ENCODE data around the gene ADA.
"Not testable (repeated sequence)": the region's sequence is repeated elsewhere in the genome, so short reads cannot be mapped to it uniquely, and the experiment has no call there.

ADA gene

GRCh38 chr20:44601236-44601671 lies 50.2 kb downstream of the ADA start:
- FAIRE-seq (no peak), DNase-seq (ENCODE audit: low spot score) (no peak)

DNA sequence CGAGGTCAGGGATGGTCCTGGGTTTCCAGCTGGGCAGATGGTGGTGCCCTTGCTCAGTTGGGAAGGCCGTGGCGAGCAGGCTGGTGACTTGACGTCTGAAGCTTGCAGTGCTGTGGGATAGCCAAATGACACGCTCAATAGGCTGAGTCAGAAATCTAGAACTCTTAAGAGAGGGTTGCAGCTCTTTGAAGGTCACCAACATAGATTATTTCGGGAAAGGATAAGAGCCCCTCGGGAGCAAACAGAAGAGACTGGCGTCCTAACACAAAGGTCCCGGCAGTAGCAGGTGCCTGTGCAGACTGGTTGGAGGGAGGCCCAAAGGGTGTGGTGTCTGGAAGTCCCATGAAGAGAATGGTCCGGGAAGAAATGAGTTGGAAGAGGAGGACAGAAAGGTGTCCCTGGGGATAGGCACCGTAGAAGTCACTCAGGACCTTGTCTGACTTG lies 50.7 kb downstream of the ADA start:
- DNase-seq (ENCODE audit: low spot score): no peak
- no peak for FAIRE-seq

- DNase-seq (ENCODE audit: low spot score) (no peak), FAIRE-seq (no peak)
Measured at GRCh38 chr20:44600301-44600700, 51.2 kb downstream of the ADA start.

- DNase-seq (ENCODE audit: low spot score): no peak
- no peak for FAIRE-seq
Measured at GRCh38 chr20:44599715-44600114, 51.8 kb downstream of the ADA start.

- no peak for FAIRE-seq
- peak; percentile 43 for DNase-seq (ENCODE audit: low spot score)
Measured at GRCh38 chr20:44598423-44599305, 52.8 kb downstream of the ADA start.

DNA sequence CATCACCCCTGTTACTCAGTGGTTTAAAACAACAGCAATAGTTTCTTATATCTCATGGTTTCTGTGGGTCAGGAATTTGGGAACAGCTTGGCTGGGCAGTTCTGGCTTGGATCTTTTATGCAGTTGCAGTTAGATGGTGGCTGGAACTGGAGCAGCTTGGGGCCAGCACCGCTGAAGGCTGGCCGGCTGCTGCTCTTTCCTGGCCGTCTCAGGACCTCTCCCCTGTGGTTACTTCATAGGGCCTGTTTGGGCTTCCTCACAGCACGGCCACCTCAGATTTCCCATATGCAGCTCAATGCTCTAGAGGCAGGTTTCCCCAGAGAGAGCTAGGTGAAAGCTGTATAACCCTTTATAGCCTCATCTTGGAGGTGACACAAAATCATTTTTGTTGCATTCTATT lies 53.6 kb downstream of the ADA start:
- FAIRE-seq: no peak

DNA sequence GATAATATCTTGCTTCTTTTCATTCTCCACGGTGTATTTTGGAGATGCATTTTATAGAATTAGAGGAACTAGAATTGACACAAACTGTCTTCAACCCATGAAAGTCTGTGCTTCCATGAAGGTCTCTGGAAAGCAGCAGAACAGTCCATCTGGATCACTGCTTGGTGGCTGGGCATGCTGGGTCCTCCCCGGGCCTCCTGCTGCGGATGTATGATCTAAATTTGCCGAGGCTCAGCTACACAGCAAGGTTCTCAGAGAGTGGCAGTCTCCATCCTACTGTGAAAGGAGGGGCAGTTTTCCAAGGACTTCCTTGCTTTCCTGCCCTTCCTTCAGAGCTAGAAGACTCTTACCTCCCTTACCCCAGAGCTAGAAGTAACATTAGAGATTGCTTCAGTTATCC lies 54.0 kb downstream of the ADA start:
- FAIRE-seq (no peak), DNase-seq (ENCODE audit: low spot score) (no peak)

More for the DNA sequence above, 53.6 kb downstream of the ADA start:
- DNase-seq (ENCODE audit: low spot score): no peak

DNA sequence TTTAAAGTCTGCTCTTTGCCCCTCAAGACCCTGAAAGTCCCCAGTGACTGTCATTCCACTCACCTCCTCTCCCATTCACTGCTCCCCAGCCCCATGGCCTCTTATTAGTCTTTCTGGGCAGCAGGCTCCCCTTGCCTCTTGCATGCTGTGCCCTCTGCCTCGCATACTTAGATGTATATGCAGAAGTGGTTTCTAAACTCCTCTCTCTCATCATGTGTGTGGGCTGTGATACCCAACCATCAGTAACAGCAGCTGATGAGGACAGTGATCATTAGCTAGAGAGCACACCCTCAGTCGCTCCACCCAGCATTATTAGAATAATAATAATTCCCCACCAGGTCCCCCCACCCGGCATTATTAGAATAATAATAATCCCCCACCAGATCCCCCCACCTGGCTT lies 54.6 kb downstream of the ADA start:
- FAIRE-seq (no peak), DNase-seq (ENCODE audit: low spot score) (no peak)

GRCh38 chr20:44596010-44596409 lies 55.5 kb downstream of the ADA start:
- FAIRE-seq (no peak), DNase-seq (ENCODE audit: low spot score) (no peak)

- FAIRE-seq: peak; percentile 15
- DNase-seq (ENCODE audit: low spot score): peak; percentile 88
Measured at GRCh38 chr20:44594730-44595129, 56.8 kb downstream of the ADA start.

DNA sequence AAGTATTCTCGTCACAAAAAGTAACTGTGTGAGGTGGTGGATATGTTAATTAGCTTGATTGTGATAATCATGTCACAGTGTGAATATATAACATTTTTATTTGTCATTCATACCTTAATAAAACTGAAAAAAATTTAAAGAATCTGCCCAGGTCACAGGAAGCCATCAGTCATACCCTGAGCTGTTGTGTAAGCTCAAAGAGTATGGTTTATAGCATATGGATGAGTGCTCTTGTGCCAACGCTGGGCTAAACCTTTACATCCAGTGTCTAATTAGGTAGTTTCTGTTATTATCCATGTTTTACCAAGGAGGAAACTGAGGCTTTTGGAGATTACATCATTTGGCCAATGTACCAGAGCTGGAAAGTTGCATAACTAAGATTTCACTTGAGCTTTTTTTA lies 57.7 kb downstream of the ADA start:
- DNase-seq (ENCODE audit: low spot score) (peak; percentile 15), FAIRE-seq (no peak)

DNA sequence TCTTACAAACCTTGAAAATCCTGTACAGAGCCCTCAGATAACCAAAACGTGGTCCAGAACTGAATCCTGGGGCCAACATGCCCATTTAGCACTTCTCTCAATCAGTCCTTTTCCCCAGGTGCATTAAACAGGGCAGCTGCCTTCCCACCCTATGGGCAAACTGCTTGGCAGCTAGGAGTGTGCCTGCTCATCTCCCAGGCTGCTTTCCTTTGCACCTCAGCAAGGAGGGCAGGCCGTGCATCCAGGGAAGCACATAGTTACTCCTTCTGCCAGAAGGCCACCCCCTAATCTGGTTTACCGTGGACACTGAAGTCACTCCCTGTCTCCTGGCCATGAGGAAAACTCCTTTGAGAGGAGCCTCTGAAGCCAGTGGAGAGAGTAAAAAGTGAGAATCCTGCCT lies 59.1 kb downstream of the ADA start:
- no peak for FAIRE-seq
- DNase-seq (ENCODE audit: low spot score): no peak

DNA sequence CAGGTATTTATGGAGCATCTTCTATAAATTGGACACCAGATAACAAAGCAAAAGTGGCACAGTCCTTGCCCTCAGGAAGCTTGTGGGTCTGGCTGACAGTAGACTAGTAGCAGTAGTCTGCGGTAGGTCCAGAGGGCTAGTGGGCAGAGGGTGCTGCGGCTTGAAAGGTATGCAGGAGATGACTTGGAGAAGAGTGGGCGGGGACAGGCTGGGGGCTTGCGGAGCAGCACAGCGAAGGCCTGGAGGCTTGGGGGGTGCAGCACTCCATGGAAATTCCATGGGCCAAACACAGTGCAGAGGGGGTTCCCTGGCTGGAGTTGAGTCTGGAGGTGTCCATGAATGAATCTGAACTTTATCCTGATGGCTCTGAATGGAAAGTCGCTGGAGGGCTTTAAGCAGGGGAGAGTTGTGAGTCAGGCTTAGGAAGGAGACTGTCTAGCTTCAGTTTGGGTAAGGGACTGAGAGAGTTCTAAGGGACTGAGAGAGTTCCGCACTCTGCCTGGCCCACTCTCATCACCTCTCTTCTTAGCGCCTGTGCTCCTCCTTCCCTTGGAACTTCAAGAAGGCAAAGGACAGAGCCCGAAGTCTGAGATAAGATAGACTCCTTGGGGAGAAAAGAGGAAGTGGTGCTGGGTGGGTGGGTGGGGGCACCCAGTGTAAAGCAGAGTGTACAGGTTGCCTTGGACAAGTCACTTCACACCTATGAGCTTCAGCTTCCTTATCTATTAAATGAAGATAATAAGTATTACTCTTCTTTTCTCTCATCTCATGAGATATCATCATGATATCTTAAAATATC lies 60.3 kb downstream of the ADA start:
- no peak for FAIRE-seq
- no peak for DNase-seq (ENCODE audit: low spot score)

DNA sequence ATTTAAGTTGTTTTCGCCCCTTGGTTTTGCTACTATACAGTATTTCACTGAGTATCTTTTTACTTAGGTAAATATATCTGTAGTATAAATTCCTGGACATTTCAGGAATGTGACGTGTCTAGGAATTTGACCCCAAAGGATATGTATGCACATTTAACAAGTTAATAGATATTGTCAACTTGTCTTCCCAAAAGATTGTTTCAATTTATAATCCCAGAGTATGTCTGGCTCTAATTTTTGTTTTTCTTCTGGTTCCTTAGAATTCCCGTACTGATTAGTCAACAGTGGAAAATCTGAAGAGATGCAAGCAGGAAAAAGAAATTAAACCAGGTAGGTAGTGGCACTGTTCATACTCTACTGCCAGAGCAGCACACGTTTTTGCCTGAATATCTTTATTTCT lies 62.0 kb downstream of the ADA start:
- DNase-seq (ENCODE audit: low spot score) (no peak), FAIRE-seq (no peak)

DNA sequence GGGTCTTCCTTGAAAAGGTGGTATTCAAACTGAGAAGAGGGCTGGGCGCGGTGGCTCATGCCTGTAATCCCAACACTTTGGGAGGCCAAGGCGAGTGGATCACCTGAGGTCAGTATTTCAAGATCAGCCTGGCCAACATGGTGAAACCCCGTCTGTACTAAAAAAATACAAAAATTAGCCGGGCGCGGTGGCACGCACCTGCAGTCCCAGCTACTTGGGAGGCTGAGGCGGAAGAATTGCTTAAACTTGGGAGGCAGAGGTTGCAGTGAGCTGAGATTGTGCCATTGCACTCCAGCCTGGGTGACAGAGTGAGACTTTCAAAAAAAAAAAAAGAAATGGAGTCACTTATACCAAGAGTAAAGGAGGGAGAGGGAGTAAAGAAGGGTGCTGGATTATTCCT lies 63.2 kb downstream of the ADA start:
- DNase-seq (ENCODE audit: low spot score); FAIRE-seq: not testable (repeated sequence)

DNA sequence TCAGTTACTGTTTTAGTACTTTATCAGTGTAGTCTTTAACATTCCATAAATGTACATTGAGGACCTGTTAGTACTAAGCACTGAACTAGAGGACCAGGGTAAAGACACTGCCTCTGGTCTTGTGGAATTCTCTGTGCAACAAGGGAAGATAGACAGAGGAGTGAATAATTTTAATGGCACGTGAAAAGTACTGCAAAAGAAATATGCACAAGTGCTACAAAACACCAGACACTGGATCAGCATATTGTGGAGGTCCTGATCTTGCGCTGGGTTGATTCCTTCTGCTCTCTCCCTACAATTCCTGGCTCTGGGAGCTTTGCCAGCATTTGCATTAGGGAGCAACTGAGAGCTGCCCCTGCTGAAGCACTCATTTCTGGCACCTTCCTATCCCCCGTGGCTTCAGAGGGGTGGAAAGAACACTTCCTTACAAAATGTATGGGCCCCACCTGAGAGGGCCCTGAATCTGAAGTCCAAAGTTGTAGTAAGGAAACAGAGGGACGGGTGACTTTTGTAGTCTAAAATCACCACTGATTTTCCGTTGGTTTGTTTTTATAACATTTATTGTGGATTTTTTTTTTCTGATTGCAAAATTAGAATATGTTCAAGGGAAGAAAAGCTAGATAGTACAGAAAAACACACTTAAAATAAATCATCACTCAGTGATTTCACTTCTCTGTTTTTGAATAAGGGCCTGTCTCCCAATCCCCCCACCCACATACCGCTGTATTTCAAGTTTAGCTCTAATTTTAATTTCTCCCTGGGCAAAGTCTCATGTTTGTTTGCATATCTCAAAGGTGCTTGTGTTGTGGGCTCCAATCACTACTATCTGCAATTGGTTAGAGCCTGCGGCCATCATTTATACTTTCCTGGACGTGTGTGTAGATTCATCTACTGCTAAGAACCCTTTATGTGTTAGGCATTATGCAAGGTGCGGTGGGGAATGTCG lies 64.2 kb downstream of the ADA start:
- FAIRE-seq: no peak
- no peak for DNase-seq (ENCODE audit: low spot score)

- no peak for DNase-seq (ENCODE audit: low spot score)
- FAIRE-seq: no peak
Measured at GRCh38 chr20:44586289-44586911, 65.1 kb downstream of the ADA start.

GRCh38 chr20:44585057-44585963 lies 66.2 kb downstream of the ADA start:
- FAIRE-seq (no peak), DNase-seq (ENCODE audit: low spot score) (no peak)

DNA sequence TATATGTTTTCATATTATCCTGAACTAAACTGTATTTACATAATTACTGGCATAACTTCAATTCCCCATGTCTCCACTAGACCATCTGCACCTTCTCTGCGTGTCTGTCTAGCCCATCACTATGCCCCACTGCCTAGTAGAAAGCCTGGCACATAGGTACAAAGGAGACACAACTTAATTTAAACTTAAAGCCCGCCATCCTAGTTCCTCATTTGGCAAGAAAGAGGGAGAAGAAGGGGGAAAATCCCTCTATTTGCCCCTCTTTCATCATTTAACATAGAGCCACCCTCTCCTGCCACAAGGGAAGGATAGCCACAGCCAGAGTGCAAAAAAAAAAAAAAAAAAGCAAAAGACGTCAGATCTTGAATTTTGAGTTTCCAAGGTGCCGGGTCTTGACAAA lies 67.3 kb downstream of the ADA start:
- FAIRE-seq (no peak), DNase-seq (ENCODE audit: low spot score) (no peak)

- no peak for FAIRE-seq
- no peak for DNase-seq (ENCODE audit: low spot score)
Measured at GRCh38 chr20:44583157-44583556, 68.3 kb downstream of the ADA start.
